Measurements from ENCODE around the gene ANKRD17.

- TF ChIP-seq CTCF (conservative IDR thresholded peaks at IDR 0.05; ENCODE audit: low read depth, low read length) (no peak), EZH2phosphoT487 (IDR thresholded peaks at IDR 0.05; ENCODE audit: borderline replicate concordance, low read length) (no peak)
Observed at GRCh38 chr4:73245955-73246354, 12.6 kb downstream of the ANKRD17 start.
